HEK293T (cell line): ENCODE measurements around the gene SCGB1D4.

Experiments
- CTCF ChIA-PET: fragments of 350-600 bp; formaldehyde crosslinking; extraction: SDS; loops from one replicate; lab custom pipeline; 2021; ENCODE audit warnings: antibody characterized with exemption, inconsistent platforms; lab: Yijun Ruan, JAX
- POLR2A ChIA-PET: fragments of 350-600 bp; formaldehyde crosslinking; extraction: SDS; loops from one replicate; lab custom pipeline; 2020; ENCODE audit warnings: antibody characterized with exemption, inconsistent platforms; lab: Yijun Ruan, JAX
- DNase-seq: peaks from one replicate; pipeline ENCODE4 v3.0.0; 2012; ENCODE audit warnings: mixed read lengths; ENCODE audit errors: extremely low spot score
- ARNT ChIP-seq: fragments of 450-650 bp; IDR thresholded peaks from 2 replicates; pipeline ENCODE4 v1.6.1; 2017; ENCODE audit warnings: mild to moderate bottlenecking
- BHLHE40 ChIP-seq: fragments of 450-650 bp; IDR thresholded peaks from 2 replicates; pipeline ENCODE4 v1.6.1; 2016; ENCODE audit warnings: mild to moderate bottlenecking, moderate library complexity, borderline replicate concordance
- CTBP1 ChIP-seq: fragments of 450-650 bp; IDR thresholded peaks from 2 replicates; pipeline ENCODE4 v1.6.1; 2016; ENCODE audit warnings: borderline replicate concordance
- ELF4 ChIP-seq: fragments of 450-650 bp; IDR thresholded peaks from 2 replicates; pipeline ENCODE4 v1.6.1; 2017; ENCODE audit warnings: antibody characterized with exemption
- FOXA1 ChIP-seq: fragments of 450-650 bp; IDR thresholded peaks from 2 replicates; pipeline ENCODE4 v1.6.1; 2016; ENCODE audit warnings: mild to moderate bottlenecking
- FOXK2 ChIP-seq: fragments of 450-650 bp; IDR thresholded peaks from 2 replicates; pipeline ENCODE4 v1.6.1; 2016; ENCODE audit warnings: mild to moderate bottlenecking
- FOXM1 ChIP-seq: fragments of 450-650 bp; IDR thresholded peaks from 2 replicates; pipeline ENCODE4 v1.6.1; 2017; ENCODE audit warnings: mild to moderate bottlenecking, borderline replicate concordance
- HDGF ChIP-seq: fragments of 450-650 bp; IDR thresholded peaks from 2 replicates; pipeline ENCODE4 v1.6.1; 2017; ENCODE audit warnings: antibody characterized with exemption, borderline replicate concordance
- L3MBTL2 ChIP-seq: fragments of 450-650 bp; conservative IDR thresholded peaks from 2 replicates; pipeline ENCODE4 v1.6.1; 2016; ENCODE audit warnings: mild to moderate bottlenecking
- LEF1 ChIP-seq: fragments of 450-650 bp; IDR thresholded peaks from 2 replicates; pipeline ENCODE4 v1.6.1; 2017; ENCODE audit warnings: mild to moderate bottlenecking, borderline replicate concordance
- NFRKB ChIP-seq: fragments of 450-650 bp; IDR thresholded peaks from 2 replicates; pipeline ENCODE4 v1.6.1; 2016; ENCODE audit warnings: mild to moderate bottlenecking, moderate library complexity
- SP1 ChIP-seq: fragments of 450-650 bp; IDR thresholded peaks from 2 replicates; pipeline ENCODE4 v1.6.1; 2017
- SUZ12 ChIP-seq: fragments of 450-650 bp; IDR thresholded peaks from 2 replicates; pipeline ENCODE4 v1.6.1; 2016; ENCODE audit warnings: mild to moderate bottlenecking
- TARDBP ChIP-seq: fragments of 450-650 bp; IDR thresholded peaks from 2 replicates; pipeline ENCODE4 v1.6.1; 2016
- ZNF384 ChIP-seq: fragments of 450-650 bp; IDR thresholded peaks from 2 replicates; pipeline ENCODE4 v1.6.1; 2016
- TF ChIP-seq, protein P1 (sequence below): fragments of 450-650 bp; IDR thresholded peaks from 2 replicates; pipeline ENCODE4 v1.6.1; 2016

The SCGB1D4 gene

DNA sequence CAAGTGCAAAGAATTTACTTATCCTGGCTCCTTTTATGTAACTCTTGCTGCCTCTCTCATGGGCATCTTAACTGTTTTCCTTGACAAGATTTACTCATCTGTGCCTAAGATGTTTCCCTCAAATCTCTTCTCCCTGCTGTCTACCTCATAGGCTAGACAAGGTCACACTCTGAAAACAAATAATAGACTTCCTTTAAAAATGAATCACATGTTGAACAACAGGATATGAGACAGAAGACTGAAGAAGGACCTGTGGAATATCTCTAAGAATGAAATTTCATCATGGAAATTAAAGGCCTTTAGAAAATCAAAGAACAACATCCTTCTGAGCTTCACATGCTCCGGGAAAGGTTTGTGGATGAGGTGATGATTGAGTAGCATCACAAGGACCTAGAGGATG is 34.9 kb downstream of the SCGB1D4 start:
- CTCF ChIA-PET = no interaction called here
- TF ChIP-seq BHLHE40 (no peak), ZNF384 (no peak), FOXM1 (no peak), TARDBP (no peak), SUZ12 (no peak), FOXK2 (no peak), L3MBTL2 (no peak), NFRKB (no peak), LEF1 (no peak), CTBP1 (no peak), ELF4 (no peak), SP1 (no peak), ARNT (no peak), HDGF (no peak), FOXA1 (no peak)
- TF ChIP-seq, protein P1, sequence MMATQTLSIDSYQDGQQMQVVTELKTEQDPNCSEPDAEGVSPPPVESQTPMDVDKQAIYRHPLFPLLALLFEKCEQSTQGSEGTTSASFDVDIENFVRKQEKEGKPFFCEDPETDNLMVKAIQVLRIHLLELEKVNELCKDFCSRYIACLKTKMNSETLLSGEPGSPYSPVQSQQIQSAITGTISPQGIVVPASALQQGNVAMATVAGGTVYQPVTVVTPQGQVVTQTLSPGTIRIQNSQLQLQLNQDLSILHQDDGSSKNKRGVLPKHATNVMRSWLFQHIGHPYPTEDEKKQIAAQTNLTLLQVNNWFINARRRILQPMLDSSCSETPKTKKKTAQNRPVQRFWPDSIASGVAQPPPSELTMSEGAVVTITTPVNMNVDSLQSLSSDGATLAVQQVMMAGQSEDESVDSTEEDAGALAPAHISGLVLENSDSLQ = no peak
- POLR2A ChIA-PET = no interaction called here
- DNase-seq = no peak

DNA sequence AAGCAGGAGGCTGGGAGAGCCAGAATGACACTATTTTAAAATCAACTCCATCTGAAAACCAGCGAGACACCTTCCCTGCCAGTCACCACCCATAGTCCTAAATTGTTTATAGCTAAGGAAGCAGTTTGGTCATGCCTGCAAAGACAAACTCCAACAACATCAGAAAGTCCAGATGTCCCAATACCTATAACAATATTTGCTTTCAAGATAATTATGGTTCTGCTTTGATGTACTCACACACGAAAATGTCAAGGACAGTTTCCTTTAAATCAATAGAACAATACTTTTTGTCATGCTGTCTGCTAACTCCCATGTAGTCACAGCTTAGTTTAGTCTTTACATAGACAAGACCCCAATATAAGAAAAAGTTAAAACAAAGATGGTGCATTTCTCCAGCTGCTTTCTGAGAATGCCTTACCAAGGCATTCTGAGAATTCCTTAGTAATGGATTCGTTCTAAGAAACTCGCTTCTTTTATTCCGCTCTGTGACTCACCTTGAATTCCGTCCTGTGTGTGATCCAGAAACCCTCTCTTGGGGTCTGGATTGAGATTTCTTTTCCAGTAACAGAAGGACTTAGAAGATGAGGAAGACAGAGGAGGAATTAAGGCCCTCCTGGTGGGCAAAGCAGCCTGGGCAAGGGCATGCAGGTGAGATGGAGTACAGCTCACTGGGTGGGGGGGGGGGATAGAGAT is 38.5 kb downstream of the SCGB1D4 start:
- no peak for DNase-seq
- ChIA-PET POLR2A (no interaction called here), CTCF (interaction anchor here (0.7 kb wide), 1 partner anchor 40 kb away, joined by 4 read pairs; no protein-coding TSS in a partner anchor)
- TF ChIP-seq, protein P1 = no peak
- TF ChIP-seq ELF4 (no peak), CTBP1 (no peak), NFRKB (no peak), FOXA1 (no peak), L3MBTL2 (no peak), HDGF (no peak), FOXK2 (no peak), FOXM1 (no peak), LEF1 (no peak), SP1 (no peak)

DNA sequence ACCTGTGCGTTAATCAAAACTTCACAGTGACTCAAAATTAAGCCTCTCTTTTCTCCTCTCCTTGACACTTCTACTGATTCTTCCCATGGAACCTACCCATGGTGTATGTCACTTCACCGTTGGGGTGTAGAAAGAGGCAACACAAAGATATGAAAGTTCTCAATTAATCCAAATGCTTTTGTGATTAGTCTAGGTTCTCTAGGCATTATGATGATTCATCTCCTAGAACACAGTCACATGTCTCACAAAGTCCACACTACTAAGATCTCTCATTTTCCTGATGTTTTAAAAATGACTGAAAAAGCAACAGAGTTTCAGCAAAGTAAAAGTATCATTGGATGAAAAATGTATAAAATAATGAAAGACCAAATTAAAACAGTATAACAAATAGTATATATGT is 42.6 kb downstream of the SCGB1D4 start:
- DNase-seq = no peak
- TF ChIP-seq ELF4 (no peak), BHLHE40 (no peak), HDGF (no peak), TARDBP (no peak), L3MBTL2 (no peak), FOXK2 (no peak), FOXA1 (no peak), CTBP1 (no peak), ZNF384 (no peak), SP1 (no peak), FOXM1 (no peak), LEF1 (no peak), SUZ12 (no peak), NFRKB (no peak)
- TF ChIP-seq, protein P1 = no peak
- ChIA-PET CTCF (no interaction called here), POLR2A (no interaction called here)

DNA sequence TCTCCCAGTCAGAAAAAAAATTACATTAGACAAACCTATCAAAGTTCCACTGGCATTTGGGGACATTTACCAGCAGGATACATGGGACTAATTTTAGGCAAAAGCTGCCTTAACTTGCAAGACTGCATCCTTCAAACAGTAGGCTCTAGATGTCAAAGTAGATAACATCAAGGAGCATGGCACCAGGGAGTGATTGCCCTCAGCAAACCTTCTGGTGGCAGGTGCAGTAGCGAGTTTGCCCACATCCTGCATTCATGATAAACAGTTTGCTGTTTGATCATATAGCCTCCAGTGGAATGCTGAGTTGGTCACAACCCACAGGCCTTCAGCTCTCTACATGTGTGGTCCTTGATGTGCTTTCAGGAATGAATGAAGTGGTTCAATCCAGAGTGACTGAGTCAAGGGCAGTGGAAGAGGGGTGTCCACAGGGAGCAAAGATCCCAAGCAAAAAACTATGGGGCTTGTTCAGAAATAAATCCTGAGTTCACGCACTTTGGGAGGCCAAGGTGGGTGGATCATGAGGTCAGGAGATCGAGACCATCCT is 44.8 kb downstream of the SCGB1D4 start:
- ChIA-PET POLR2A (no interaction called here), CTCF (no interaction called here)
- TF ChIP-seq FOXA1 (no peak), ELF4 (no peak), SUZ12 (no peak), SP1 (no peak), FOXK2 (no peak), ZNF384 (no peak), LEF1 (no peak)
- TF ChIP-seq, protein P1 = no peak
- DNase-seq = no peak

DNA sequence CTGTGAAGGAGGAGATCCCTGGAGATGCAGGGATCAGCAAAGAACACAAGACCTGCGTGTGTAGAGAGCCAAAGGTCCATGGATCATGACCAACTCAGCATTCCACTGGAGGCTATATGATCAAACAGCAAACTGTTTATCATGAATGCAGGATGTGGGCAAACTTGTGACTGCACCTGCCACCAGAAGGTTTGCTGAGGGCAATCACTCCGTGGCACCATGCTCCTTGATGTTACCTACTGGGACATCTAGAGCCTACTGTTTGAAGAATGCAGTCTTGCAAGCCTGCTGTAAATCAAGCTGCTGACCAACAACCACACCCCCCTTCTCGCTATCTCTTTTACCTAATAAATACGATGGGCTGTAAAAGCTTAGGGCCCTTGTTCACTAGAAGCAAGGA is 47.2 kb downstream of the SCGB1D4 start:
- ChIA-PET POLR2A (no interaction called here), CTCF (no interaction called here)
- no peak for TF ChIP-seq BHLHE40
- TF ChIP-seq ZNF384 = no peak
- no peak for TF ChIP-seq CTBP1
- TF ChIP-seq L3MBTL2 = no peak
- no peak for TF ChIP-seq NFRKB
- TF ChIP-seq FOXK2 = no peak
- no peak for TF ChIP-seq ARNT
- no peak for TF ChIP-seq HDGF
- no peak for TF ChIP-seq SUZ12
- TF ChIP-seq FOXA1 = no peak
- DNase-seq = no peak
